HepG2 (cell line): Measurements from ENCODE around the gene IRAK3.

ENCODE experiments used
- CTCF ChIP-seq: sonication (generic); formaldehyde crosslinking; IDR thresholded peaks from 2 replicates; pipeline ENCODE4 v1.5.0; 2020; ENCODE audit warnings: mild to moderate bottlenecking, missing genetic modification reagents, moderate library complexity
- ELK4 ChIP-seq: sonication (generic); formaldehyde crosslinking; IDR thresholded peaks from 2 replicates; pipeline ENCODE4 v1.9.0; 2021; ENCODE audit warnings: missing genetic modification reagents, borderline replicate concordance
- POLR2A ChIP-seq, 2 experiments: IDR thresholded peaks; 2 replicates each; pipeline ENCODE4 v1.6.1; 2011; ENCODE audit warnings: low read depth in 2 of 2, low read length in 2 of 2, mild to moderate bottlenecking in 1 of 2, moderate library complexity in 1 of 2; ENCODE audit not compliant: insufficient read depth in 1 of 2
- ZEB1 ChIP-seq: IDR thresholded peaks from 2 replicates; pipeline ENCODE4 v1.6.1; 2012; ENCODE audit warnings: mild to moderate bottlenecking, low read depth, inconsistent platforms; ENCODE audit not compliant: insufficient replicate concordance
- ZNF781 ChIP-seq: sonication (generic); formaldehyde crosslinking; IDR thresholded peaks from 2 replicates; pipeline ENCODE4 v1.5.1; 2020; ENCODE audit warnings: borderline replicate concordance, mild to moderate bottlenecking, missing genetic modification reagents; ENCODE audit errors: not compliant biosample characterization

- TF ChIP-seq ZNF781 (no peak), ELK4 (CRISPR knock-in tag) (no peak), CTCF (CRISPR knock-in tag) (no peak), ZEB1 (no peak), POLR2A (IDR thresholded peaks at IDR 0.05; ENCODE audit: insufficient read depth in 1 of 2, low read depth in 2 of 2, low read length in 2 of 2) (no peak)
Observed at GRCh38 chr12:66262737-66263136, 73.7 kb downstream of the IRAK3 start.
